B cell (primary cell): ENCODE measurements around the gene ATP9B. TPM values are rescaled to one million over a fixed set of nuclear protein-coding genes. Genes with fewer than 3 reads are reported as not detected.

ENCODE experiments used
- ATAC-seq: fragments of 200-7000 bp; cut with Tn5 transposase; one replicate; pipeline ENCODE4 v1.10.0; 2021; ENCODE audit warnings: low read depth, mild to moderate bottlenecking, moderate number of reproducible peaks, moderate library complexity
- CTCF ChIA-PET: fragments of 350-600 bp; sonication (Branson Sonifier 250); formaldehyde crosslinking; loops from one replicate; lab custom pipeline; 2021; ENCODE audit warnings: antibody characterized with exemption, inconsistent platforms; lab: Charles Lee
- POLR2A ChIA-PET: fragments of 350-600 bp; sonication (Branson Sonifier 250); formaldehyde crosslinking; loops from one replicate; lab custom pipeline; 2021; ENCODE audit warnings: antibody characterized with exemption; lab: Charles Lee
- DNase-seq: peaks from one replicate; pipeline ENCODE4 v3.0.0; 2013
- H2AFZ ChIP-seq: 2 replicates; pipeline ENCODE4 v1.6.1; 2012; ENCODE audit warnings: mild to moderate bottlenecking, low read depth, low read length; ENCODE audit not compliant: insufficient read depth, poor library complexity, severe bottlenecking
- H3K27ac ChIP-seq, 2 donors: 1 replicate in 1 of 2; 2 replicates in 1 of 2; pipeline ENCODE4 v1.5.1; 2012 to 2013; ENCODE audit warnings: low read length in 2 of 2, mild to moderate bottlenecking in 2 of 2, moderate library complexity in 1 of 2
- H3K27me3 ChIP-seq, 4 experiments: fragments of 200-600 bp in 1 of 4; sonication (generic) in 1 of 4; replicated peaks in 1 of 4; 1 replicate in 2 of 4; 2 replicates in 2 of 4; pipeline versions ENCODE4 v1.6.1 to v1.7.0; 2013 to 2016; ENCODE audit warnings: low read length in 3 of 4, mild to moderate bottlenecking in 2 of 4, mixed read lengths in 1 of 4, moderate library complexity in 1 of 4; ENCODE audit not compliant: insufficient read depth in 4 of 4, control insufficient read depth in 3 of 4; ENCODE audit errors: control extremely low read depth in 1 of 4
- H3K36me3 ChIP-seq, 2 experiments: replicated peaks in 1 of 2; 1 replicate in 1 of 2; 2 replicates in 1 of 2; pipeline versions ENCODE4 v1.6.1 to v1.7.1; 2013; ENCODE audit warnings: low read length in 1 of 2; ENCODE audit not compliant: insufficient read depth in 2 of 2, control insufficient read depth in 1 of 2; ENCODE audit errors: control extremely low read depth in 1 of 2, extremely low read depth in 1 of 2
- H3K4me1 ChIP-seq, 2 donors: fragments of 200-600 bp in 1 of 2; sonication (generic) in 1 of 2; 1 replicate in 1 of 2; 2 replicates in 1 of 2; pipeline versions ENCODE4 v1.5.1 to v1.6.1; 2013 to 2017; ENCODE audit warnings: low read length in 2 of 2; ENCODE audit not compliant: control insufficient read depth in 2 of 2, insufficient read depth in 2 of 2
- H3K4me2 ChIP-seq: replicated peaks from 2 replicates; pipeline ENCODE3; 2012; ENCODE audit warnings: mild to moderate bottlenecking, low read depth, low read length; ENCODE audit not compliant: poor library complexity, severe bottlenecking
- H3K4me3 ChIP-seq, 5 experiments: fragments of 200-600 bp in 1 of 5; sonication (generic) in 1 of 5; 1 replicate in 3 of 5; 2 replicates in 2 of 5; pipeline versions ENCODE4 v1.5.1 to v1.7.0; 2011 to 2016; ENCODE audit warnings: low read length in 4 of 5, mild to moderate bottlenecking in 4 of 5, low read depth in 2 of 5, control low read depth in 1 of 5, moderate library complexity in 1 of 5; ENCODE audit not compliant: insufficient read depth in 1 of 5; ENCODE audit errors: control extremely low read depth in 1 of 5, extremely low read depth in 1 of 5
- H3K79me2 ChIP-seq: fragments of 200-600 bp; sonication (generic); one replicate; pipeline ENCODE4 v1.6.0; 2016; ENCODE audit warnings: low read length; ENCODE audit not compliant: control insufficient read depth, insufficient read depth
- H3K9ac ChIP-seq: fragments of 200-600 bp; sonication (generic); 2 replicates; pipeline ENCODE4 v1.6.1; 2017; ENCODE audit warnings: mild to moderate bottlenecking, low read length, moderate library complexity
- H3K9me3 ChIP-seq, 3 donors: one replicate each; pipeline versions ENCODE4 v1.6.1 to v1.7.1; 2013; ENCODE audit warnings: low read length in 2 of 3; ENCODE audit not compliant: control insufficient read depth in 2 of 3, insufficient read depth in 1 of 3; ENCODE audit errors: control extremely low read depth in 1 of 3
- H4K20me1 ChIP-seq: 2 replicates; pipeline ENCODE4 v1.6.0; 2012; ENCODE audit warnings: mild to moderate bottlenecking, low read length; ENCODE audit not compliant: insufficient read depth, control insufficient read depth, poor library complexity, severe bottlenecking
- H3K27ac Mint-ChIP-seq: one replicate; pipeline ENCODE4 v1.8.0; 2021; ENCODE audit warnings: mixed read lengths
- H3K27me3 Mint-ChIP-seq: one replicate; pipeline ENCODE4 v1.8.0; 2021; ENCODE audit warnings: mixed read lengths
- H3K4me1 Mint-ChIP-seq: one replicate; pipeline ENCODE4 v1.8.0; 2021; ENCODE audit warnings: mixed read lengths
- H3K4me3 Mint-ChIP-seq: one replicate; pipeline ENCODE4 v1.8.0; 2021; ENCODE audit warnings: mixed read lengths
- H3K9me3 Mint-ChIP-seq: one replicate; pipeline ENCODE4 v1.8.0; 2022; ENCODE audit warnings: mixed read lengths; ENCODE audit not compliant: insufficient read depth
- CTCF ChIP-seq: fragments of 200-600 bp; IDR thresholded peaks from one replicate; pipeline ENCODE4 v1.8.0; 2022; ENCODE audit warnings: antibody characterized with exemption, mild to moderate bottlenecking
- EZH2 ChIP-seq: IDR thresholded peaks from 2 replicates; pipeline ENCODE4 v1.6.1; 2012; ENCODE audit warnings: borderline replicate concordance, low read depth, mild to moderate bottlenecking, moderate library complexity, low read length; ENCODE audit not compliant: insufficient read depth, poor library complexity, severe bottlenecking
- WGBS: methylation state at CpG from one replicate; pipeline ENCODE4 v1.1.5; 2013; ENCODE audit warnings: missing lambda C conversion rate; ENCODE audit not compliant: insufficient coverage; 5-methylcytosine and 5-hydroxymethylcytosine counted together
- intact Hi-C: fragments of 100-400 bp; cut with micrococcal nuclease; formaldehyde crosslinking; loops from one replicate; pipeline ENCODE4 v1.10.0; 2022
- polyA minus RNA-seq: library from RNA; depleted of rRNA, polyadenylated mRNA; stranded (reverse); fragments of >200 nt; gene quantifications from 2 replicates; pipeline ENCODE4 v1.2.3, GENCODE V29; 2012
- polyA plus RNA-seq: library from polyadenylated mRNA; depleted of rRNA; stranded (reverse); fragments of >200 nt; gene quantifications from 2 replicates; pipeline ENCODE4 v1.2.3, GENCODE V29; 2012
- total RNA-seq, 2 donors: library from RNA; stranded (reverse); fragments of 120-200 nt in 1 of 2; gene quantifications; 1 replicate in 1 of 2; 2 replicates in 1 of 2; pipeline versions ENCODE4 v1.2.3 to v1.2.4, GENCODE V29; 2013 to 2022

ATP9B gene
- 71.7 and 75.7 TPM in 2 replicates for total RNA-seq
- total RNA-seq (2013): 27.4 TPM
- polyA plus RNA-seq: 29.9 and 34.3 TPM in 2 replicates
- polyA minus RNA-seq: 56.9 and 65.6 TPM in 2 replicates

- peak; percentile 100 for DNase-seq
- CTCF ChIA-PET: no interaction called here
- Mint-ChIP-seq H3K4me1 (peaks cover 32% of the 10 kb centered on the region), H3K9me3 (peaks cover 20% of the 10 kb centered on the region), H3K27ac (peak within 1 kb of the TSS; percentile 97), H3K27me3 (no peaks in the 10 kb centered on the region), H3K4me3 (peak within 1 kb of the TSS; percentile 93)
- under 1% methylated on average over 107 of the region's 112 CpGs for WGBS
- POLR2A ChIA-PET: interaction anchor here (0.7 to 1.3 kb wide), 2 partner anchors 11 to 454 kb away, joined by 4 read pairs; no protein-coding TSS in a partner anchor
- ATAC-seq: peak; percentile 87
- Histone ChIP-seq H3K4me3 (peak within 1 kb of the TSS; percentile 48 to 93 (median 89)), H4K20me1 (peaks cover 4% of the 10 kb centered on the region), H3K9me3 (peaks cover 0 to 18% (median 0%) of the 10 kb centered on the region in 3 donors), H2AFZ (peak within 1 kb of the TSS; percentile 88), H3K4me1 (peaks cover 23 to 24% of the 10 kb centered on the region in 2 donors), H3K27ac (peak within 1 kb of the TSS; percentile 75 to 97), H3K36me3 (no peaks in the 10 kb centered on the region), H3K79me2 (peaks cover 35% of the 10 kb centered on the region), H3K9ac (peak within 1 kb of the TSS; percentile 96), H3K4me2 (peak within 1 kb of the TSS; percentile 89), H3K27me3 (no peaks in the 10 kb centered on the region)
- intact Hi-C loops: loop anchor here (2.0 kb wide), 1 partner anchor 176 kb away; no protein-coding TSS in a partner anchor
- TF ChIP-seq EZH2: no peak
- TF ChIP-seq CTCF: no peak
Observed at GRCh38 chr18:79068937-79069716, at the start of gene ATP9B. Gene ATP9B (plus strand): TSS chr18:79069394. CDS start chr18:79069411, 17 bp downstream.

GRCh38 chr18:79019881-79020280 lies 49.3 kb upstream of the ATP9B start:
- Histone ChIP-seq H4K20me1 (no peaks in the 10 kb centered on the region), H3K27me3 (peaks cover 0 to 4% (median under 1%) of the 10 kb centered on the region in 4 experiments), H3K9me3 (peaks cover 0 to 17% (median 0%) of the 10 kb centered on the region in 3 donors), H3K27ac (no peak overlapping the region), H3K4me1 (no peaks in the 10 kb centered on the region), H3K36me3 (no peaks in the 10 kb centered on the region), H2AFZ (no peak overlapping the region), H3K4me2 (no peak overlapping the region), H3K9ac (no peak overlapping the region), H3K79me2 (no peaks in the 10 kb centered on the region), H3K4me3 (no peak overlapping the region)
- no peak overlapping the region for H3K27ac Mint-ChIP-seq
- ATAC-seq: no peak
- intact Hi-C loops: no loop called here
- DNase-seq: no peak
- H3K27me3 Mint-ChIP-seq: peaks cover 13% of the 10 kb centered on the region
- no peaks in the 10 kb centered on the region for H3K4me1 Mint-ChIP-seq
- ChIA-PET CTCF (no interaction called here), POLR2A (no interaction called here)
- H3K4me3 Mint-ChIP-seq: no peak overlapping the region
- TF ChIP-seq EZH2 (no peak), CTCF (no peak)
- 77% methylated on average over 6 of the region's 7 CpGs for WGBS
- no peaks in the 10 kb centered on the region for H3K9me3 Mint-ChIP-seq
